HG02763 (cell line): ENCODE data around the gene AKAP5.

Source experiments
- ATAC-seq: cut with Tn5 transposase; IDR thresholded peaks from one replicate; pipeline ENCODE4 v1.9.1; 2021; ENCODE audit warnings: mild to moderate bottlenecking, moderate library complexity; ENCODE audit not compliant: unreplicated experiment

AKAP5 gene, protein sequence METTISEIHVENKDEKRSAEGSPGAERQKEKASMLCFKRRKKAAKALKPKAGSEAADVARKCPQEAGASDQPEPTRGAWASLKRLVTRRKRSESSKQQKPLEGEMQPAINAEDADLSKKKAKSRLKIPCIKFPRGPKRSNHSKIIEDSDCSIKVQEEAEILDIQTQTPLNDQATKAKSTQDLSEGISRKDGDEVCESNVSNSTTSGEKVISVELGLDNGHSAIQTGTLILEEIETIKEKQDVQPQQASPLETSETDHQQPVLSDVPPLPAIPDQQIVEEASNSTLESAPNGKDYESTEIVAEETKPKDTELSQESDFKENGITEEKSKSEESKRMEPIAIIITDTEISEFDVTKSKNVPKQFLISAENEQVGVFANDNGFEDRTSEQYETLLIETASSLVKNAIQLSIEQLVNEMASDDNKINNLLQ

DNA sequence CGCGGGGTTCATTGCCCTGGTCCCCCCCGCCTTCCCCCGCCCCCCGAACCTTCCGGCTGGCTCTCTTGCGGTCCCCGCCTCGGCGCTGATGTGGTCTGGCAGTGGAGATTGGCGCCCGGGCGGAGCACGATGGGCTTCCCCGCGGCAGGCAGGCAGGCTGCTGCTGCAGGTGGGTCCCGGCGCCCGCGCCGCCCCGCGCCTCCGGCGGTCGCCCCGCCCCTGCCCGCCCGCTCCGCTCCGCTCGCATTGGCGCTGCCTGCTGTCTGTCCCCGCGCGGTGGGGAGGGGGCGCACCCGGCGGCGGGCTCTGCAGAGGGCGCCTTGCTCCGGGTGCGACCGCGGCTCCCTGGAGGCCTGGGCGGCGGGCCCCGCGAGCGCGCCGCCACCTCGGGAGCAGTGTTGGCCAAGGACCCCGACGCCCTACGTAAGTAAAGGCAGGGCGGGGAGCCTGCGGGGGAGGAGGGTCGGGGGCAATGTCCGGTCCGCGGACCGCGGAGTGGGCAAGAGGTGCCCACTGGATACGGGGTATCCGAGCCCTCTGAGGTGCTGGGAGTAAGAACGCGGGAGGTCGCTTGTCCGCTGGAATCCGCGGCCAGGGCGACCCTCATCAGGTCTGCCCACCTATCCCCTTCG lies at the start of gene AKAP5:
Gene AKAP5, plus strand, starts transcription at position 309 of the 632 bp plus-strand sequence. CDS start 2,896 bp downstream, outside the sequence.
- peak; percentile 62 for ATAC-seq

DNA sequence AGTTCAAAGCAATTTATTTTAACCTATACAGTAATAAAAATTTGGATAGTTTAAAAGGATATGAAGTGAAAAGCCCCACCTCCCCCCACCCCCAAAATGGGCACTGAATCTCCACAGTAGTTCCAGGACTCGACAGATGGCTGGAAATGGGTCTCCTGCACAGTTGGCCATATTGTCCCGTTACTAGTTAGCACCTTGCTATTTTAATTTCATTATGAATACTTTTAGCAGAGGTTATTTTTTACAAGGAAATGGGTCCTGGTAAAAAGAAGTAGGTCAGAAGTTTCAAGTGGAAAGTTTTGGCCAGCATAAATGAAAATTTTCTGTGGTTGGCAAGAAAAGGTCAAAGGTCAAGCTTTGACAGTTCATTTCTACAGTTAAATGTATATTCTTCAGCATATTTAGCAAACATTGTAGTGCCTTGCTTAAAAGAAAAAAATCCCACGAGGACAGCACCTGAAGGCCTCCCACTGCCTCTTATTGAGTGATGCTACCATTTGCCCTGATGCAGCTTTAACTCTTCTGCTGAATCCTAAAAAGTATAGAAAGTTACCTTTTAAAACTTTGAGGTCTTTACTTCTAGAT lies 48.9 kb upstream of the AKAP5 start:
- no peak for ATAC-seq

DNA sequence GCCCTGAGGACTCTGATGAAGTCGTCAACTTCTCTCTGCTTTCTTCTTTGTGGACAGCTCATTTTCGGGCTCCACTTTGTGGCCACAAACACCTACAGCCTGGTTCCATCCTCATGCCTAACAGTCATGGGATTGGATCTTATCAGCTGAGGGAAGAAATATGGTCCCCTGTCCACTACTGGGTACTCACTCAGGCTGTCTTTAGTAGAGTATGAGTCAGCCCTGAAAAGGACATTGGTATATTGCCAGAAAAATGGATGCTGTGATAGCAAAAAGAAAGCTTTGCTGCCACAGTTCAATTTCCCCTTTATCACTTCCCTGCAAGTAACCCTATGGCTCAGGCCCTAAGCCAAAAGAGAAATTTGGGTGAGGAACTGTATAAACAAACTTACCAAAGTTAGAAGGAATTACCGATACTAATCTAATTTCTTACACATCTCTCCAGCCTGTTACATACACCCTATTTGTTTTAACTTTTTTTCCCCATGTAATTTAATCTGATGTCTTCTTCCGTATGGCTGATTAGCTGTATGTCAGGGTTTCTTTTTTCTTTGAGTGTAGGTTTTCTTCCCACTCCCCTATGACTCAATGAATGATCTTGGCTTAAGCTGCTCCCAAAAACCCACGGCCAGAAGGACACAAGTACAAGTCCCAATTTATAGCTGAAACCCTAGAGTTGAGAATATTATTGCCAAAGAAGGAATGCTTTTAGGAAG lies 48.1 kb upstream of the AKAP5 start:
- ATAC-seq, result no peak

DNA sequence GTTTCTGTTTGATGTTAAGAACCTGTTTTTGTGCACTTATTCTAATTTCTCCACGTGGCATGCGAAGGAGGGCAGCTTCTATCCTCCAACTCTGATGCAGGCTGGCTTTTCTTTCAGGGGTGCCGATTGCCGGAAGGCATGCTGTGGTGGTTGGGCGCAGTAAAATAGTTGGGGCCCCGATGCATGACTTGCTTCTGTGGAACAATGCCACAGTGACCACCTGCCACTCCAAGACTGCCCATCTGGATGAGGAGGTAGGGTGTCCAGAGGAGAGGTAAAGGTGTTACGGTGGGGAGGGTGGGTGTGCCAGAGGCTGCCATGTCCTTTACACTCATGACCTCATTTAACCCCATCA lies 47.6 kb upstream of the AKAP5 start:
- ATAC-seq, result no peak

DNA sequence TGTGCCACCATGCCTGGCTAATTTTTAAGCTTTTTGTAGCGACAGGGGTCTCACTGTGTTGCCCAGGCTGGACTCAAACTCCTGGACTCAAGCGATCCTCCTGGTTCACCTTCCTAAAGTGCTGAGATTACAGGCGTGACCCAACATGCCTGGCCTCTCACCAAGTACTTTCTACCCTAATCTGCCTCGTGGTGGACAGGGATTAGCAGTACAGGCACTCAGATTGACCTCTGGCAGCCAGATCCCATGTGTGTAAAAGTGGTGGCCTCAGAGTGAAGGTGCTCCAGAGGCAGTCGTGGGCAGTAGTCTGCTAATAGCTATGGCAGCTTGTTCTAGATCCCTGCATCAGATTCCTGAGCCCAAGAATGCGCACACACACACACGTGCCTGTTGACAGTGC lies 46.3 kb upstream of the AKAP5 start:
- ATAC-seq, result no peak

DNA sequence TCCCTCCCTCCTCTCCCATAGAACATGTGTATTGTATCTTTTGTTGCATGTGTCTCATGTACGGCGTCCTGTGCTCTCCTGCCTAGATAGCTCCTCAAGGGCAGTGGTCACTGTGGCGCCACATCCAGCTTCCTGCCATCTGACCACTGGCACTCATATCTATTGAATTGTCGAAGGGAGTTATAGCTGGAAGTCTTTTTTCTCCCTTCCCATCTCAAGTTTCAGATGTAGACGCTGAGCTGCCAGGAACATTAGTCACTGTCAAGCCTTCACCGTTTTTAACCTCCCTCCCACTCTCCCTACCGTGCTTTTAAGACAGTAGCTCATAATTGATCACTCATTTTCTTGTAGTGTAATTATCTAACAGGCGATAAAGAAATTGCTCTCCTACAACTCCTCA lies 44.1 kb upstream of the AKAP5 start:
- no peak for ATAC-seq

DNA sequence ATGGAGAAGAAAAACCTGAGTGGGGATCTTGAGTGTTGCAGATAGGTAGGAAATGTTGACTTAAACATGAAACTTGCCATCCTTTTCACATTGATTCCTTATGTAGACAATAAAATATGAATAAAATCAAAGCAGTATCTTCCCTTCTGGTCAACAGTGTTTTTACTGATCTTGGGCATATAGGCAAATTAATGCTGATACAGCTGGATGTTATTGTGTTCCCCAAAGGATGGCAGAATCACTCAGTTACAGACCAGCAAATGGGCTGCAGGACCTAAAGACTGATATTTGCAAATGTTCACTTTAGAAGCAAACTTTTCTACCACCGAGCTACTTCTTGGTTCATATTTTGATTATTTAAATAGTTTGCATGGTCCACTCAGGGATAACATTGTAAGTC lies 43.3 kb upstream of the AKAP5 start:
- ATAC-seq, result no peak

DNA sequence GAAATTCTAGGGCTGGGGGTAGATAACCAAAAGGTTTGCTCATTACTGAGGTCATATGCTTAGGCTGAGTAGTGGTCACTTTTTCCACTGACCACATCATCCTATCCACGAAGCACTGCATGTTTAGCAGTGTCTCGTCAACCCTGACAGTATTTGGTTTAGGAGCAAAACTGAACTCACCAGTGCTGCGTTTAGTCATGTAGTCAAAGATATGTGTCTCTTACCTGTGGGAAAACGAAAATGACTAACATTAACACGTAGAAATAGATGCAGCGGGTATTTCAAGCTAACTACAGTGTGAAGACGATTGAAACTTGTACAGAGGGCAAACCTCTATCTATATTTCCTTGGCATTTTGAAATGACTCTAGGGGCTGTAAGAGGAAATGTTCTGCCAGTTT lies 42.5 kb upstream of the AKAP5 start:
- ATAC-seq, result no peak

DNA sequence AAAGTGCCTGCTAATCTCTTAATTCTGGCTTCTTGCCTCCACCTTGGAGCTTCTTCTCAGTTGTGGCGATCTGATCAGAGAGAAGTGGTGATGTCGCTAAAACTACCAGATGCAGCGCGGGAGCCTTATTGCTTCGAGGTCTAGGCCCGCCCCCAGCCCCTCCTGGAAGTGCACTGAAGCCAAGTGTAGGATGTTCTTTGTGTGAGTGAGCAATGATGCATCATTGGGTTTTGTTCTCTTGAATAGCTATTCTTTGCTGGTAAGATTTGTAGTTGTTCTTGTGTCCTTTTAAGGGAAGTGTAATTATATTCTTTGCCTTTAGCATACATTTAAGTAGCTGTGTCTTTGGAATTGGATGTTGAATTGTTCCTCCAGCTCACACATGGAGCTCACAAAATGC lies 41.3 kb upstream of the AKAP5 start:
- no peak for ATAC-seq

DNA sequence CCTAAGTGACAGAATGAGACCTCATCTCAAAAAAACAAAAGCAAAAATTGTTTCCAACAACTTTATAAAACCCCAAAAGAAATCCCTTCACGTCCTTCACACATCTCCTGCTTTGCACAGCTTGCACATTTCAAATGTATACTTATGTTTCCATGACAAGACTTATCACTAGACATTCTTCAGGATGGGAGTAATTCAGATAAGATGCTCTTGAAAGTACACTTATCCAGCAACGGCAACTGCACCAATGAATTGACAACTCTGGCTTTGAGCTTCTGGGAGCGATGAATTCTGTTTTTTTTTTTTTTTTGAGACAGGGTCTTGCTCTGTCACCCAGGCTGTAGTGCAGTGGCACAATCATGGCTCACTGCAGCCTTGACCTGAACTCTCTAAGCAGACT lies 30.8 kb upstream of the AKAP5 start:
- no peak for ATAC-seq

DNA sequence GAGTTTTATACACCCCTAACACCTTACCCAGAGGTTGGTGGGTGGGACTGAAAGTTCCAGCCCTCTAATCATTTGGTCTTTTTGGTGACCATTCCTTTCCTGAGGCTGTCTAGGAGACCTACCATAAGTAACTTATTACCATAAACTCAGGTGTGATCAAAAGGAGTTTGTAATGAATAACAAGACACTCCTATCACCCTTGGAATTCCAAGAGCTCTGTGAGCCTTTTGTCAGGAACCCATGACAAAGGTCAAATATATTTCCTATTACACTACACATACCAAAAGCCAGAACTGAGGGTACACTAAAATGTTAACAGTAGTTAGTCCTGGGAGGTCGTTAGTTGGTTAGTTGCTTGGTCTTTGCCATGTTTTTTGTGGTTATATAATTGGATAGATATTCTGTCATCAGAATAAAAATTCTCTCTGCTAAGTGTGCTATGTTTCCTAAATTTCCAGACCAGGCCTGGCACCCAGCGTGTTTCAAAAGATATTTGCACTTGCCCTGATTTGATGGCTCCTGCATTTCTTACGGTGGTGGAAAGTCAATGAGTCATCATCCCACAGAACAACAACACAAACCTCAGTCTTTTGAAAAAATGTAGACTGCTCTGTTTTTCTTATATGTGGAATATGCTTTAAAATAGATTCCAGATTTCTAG lies 27.0 kb upstream of the AKAP5 start:
- ATAC-seq, result no peak

DNA sequence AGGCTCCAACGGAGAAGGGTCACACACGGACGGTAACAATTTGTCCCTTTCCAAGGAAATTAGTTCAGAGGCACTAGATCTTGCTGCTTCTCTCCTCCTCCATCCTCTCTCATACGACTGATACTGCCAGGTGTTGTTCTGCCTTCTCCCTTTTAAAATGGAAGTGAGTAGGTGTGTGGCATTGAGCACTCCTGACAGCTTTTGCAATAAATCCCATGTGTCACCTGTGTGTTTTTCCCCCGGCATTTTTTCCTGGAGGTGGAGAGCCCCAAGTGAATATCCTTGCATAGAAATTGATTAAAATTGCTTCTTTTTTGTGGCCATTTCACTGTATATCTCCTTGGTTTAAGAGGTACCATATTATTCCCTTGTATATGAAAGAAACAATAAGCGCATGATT lies 26.2 kb upstream of the AKAP5 start:
- no peak for ATAC-seq

DNA sequence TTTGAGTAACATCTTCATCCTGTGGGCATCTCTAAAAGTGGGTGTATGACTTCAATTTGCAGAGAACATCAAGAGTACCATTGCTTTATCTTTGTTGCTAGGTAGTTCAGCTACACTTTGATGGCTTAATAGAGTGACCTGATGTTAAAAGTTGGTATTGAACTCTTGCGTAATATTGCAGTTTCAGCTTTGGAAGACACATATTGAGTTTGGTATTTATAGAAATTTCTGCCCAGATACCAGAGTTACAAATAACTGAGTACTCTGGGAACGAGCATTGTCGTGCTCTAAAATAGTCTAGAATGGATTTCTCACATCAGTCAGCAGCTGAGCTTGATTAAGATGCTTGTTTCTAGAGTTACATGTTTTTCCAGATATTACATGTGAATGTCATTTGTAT lies 24.8 kb upstream of the AKAP5 start:
- ATAC-seq, result no peak

DNA sequence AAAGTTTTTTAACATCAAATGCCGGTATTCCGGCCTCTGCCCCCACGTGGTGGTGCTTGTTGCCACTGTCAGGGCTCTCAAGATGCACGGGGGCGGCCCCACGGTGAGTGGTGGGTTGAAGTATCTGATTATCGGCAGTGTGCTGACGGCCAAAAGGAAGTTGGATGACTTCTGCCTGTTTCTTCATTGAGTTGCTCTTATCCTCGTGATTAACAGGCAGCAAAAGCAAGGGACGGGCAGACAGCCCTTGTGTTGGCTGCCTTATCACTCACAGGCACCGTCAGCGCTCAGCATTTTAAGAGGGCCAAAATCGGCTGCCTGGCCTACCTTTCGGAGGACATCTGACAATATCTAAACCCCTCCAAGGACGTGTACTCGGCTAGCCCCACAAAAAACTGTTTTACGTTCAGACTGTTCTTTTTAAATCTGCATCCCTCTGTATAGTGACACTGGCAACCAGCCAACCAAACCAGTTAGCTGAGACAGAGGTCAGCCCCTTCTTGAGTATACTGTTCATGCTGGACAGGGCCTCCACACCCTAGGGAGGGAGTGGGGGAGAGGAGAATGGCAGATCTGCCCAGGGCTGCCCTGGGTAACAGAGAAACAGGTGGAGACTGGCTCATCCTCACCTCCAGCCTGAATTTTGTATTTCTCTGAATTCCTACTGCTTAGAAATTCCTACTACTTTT lies 22.9 kb upstream of the AKAP5 start:
- no peak for ATAC-seq

DNA sequence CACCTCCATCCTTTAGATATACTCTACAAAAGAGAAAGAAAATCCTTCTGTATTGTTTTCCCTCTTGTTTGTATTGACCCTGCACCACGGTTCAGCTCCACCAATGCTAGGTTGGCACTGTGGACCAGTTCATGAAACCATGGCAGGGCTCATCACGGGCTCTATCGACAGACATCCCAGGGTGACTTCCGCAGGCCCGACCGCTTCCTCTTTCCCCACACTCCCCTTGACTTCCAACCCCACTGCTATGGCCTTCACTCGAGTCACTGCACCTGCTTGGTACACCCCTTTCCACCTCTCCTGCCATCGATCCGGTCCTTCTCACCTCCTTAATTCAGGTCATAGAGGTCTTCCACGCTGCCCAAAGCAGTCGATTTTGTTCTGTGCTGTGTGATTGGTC lies 21.2 kb upstream of the AKAP5 start:
- ATAC-seq, result no peak

DNA sequence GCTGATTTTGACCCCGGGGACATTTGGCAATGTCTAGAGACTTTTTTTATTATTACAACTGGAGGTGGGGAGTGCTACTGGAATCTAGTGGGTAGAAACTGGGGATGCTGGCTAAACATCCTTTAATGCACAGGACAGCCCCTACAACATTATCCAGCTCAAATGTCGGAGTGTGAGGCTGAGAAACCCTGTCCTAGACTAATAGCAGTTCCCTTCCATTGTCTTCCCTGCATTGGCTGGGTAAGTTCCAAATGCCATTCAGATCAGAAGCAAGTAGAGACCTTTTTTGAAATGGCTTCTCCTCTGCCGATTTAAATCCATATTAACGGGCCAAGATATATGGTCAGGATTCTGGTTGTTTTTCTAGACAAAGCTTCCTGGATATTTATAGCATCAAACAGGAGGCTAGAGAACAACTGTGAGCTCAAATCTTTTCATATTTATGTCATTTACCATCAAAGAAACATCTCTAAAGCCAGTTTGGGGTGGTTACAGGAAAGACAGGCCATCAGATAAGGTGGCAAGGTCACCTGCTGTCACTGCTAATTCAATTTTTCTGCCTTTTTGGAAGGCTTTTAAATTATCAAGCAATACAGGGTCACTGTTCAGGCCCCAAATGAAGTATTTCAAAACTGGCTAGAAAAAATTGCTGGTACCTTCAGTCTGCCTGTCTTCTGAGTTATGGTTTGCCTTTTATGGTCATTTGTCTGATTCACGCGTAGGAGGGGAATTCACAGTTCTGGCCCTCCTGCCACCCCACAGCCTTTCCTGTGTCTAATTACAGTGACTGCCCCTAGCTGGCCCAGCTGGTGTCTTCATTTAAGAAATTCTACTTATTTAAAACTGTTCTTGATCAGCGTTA lies 20.1 kb upstream of the AKAP5 start:
- peak; percentile 95 for ATAC-seq

DNA sequence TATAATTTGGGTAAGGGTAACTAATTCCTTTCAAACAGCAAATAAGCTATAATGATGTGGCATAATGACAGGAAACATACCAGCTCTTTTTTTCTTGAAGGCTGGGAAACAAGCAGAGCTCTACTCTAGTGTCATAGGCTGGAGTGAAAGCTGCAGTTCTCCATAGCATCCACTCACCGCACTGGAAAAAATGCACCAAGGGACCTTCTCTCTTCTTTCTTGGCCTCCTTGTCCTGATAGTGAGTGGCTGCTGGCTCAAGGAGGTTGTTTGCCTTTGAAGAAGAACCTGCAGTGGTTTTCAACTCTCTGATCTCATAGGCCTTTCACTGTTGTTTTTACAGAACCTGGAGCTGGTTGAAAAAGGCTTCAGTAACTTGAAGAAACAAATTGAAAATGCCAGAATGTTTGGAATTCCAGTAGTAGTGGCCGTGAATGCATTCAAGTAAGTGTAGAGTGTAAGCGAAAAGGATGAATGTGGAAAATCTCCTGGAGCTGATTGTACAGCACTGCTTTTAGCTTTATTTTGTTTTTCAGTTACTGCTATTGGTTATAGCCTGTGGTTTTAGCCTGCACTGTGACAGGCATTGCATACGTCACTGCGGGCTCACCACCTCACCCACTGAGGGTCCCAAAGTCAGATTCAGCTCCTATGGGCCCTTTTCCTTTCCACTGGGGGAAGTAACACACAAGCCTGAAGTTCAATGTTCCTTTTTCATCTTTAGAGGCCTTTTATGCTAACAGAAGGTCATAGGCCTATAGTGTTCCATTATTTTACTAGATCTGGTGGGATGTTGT lies 17.2 kb upstream of the AKAP5 start:
- ATAC-seq, result no peak

DNA sequence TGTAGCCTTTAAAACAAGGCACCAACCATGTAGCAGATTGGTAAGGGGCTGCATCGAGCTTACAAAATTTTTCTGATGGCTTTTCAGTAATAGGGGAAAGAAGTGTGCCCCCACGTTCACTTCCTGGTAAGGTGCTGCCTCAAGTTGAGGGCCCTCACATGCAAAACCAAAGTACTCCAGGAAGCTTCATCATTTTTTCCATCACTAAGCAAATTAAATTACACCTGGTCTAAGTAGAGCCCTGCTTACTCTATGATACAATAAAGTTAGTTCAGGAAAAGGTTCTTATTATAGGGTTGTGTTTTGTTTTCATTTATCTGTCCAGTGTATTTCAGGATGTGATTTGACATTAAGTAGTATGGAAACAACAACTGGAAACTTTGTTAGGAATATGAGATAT lies 15.0 kb upstream of the AKAP5 start:
- ATAC-seq, result no peak

DNA sequence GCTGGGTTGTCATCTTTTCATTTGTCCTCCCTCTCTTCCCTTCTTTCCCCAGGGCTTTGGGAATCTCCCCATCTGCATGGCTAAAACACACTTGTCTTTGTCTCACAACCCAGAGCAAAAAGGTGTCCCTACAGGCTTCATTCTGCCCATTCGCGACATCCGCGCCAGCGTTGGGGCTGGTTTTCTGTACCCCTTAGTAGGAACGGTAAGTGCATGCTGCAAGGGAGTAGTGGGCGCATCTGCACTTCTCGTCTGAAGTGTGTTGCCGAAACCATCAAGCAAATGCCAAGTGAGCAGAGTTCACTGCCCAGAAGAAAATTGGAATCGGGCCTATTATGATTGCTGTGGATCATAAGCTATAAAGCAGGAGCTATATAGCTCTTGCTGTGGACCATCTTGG lies 10.6 kb upstream of the AKAP5 start:
- no peak for ATAC-seq
